SKM-1 treated with dmso at 0.1 percent for 144 hours (cell line): ENCODE data around the gene NUBPL.
"Not testable (repeated sequence)": the region's sequence is repeated elsewhere in the genome, so short reads cannot be mapped to it uniquely, and the experiment has no call there.

Experiments used
- DNase-seq: peaks from one replicate; lab custom pipeline; 2025; ENCODE audit not compliant: unreplicated experiment; lab: John Stamatoyannopoulos, UW

The NUBPL gene

GRCh38 chr14:31797946-31798345 lies 236.7 kb downstream of the NUBPL start:
- DNase-seq, result not testable (repeated sequence)

DNA sequence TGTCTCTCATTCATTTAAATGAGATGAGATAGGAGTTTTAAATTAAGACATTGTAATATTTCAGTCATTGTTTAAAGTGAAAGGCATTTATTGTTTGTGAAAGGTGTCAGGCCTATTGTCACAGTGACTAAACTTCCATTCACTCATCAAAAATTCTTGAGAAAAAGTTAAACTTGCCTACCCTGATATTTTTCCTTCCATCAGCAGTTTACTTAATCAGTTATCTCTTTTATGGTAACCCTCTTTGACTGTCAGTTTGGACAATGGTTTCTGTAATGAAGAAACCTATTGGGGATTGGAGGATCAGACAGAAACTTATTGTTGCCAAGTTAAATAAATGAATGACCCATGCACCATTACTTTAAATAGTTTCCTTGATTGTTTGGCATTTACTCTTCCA lies 241.6 kb downstream of the NUBPL start:
- no peak for DNase-seq

GRCh38 chr14:31806249-31806648 lies 245.0 kb downstream of the NUBPL start:
- no peak for DNase-seq

DNA sequence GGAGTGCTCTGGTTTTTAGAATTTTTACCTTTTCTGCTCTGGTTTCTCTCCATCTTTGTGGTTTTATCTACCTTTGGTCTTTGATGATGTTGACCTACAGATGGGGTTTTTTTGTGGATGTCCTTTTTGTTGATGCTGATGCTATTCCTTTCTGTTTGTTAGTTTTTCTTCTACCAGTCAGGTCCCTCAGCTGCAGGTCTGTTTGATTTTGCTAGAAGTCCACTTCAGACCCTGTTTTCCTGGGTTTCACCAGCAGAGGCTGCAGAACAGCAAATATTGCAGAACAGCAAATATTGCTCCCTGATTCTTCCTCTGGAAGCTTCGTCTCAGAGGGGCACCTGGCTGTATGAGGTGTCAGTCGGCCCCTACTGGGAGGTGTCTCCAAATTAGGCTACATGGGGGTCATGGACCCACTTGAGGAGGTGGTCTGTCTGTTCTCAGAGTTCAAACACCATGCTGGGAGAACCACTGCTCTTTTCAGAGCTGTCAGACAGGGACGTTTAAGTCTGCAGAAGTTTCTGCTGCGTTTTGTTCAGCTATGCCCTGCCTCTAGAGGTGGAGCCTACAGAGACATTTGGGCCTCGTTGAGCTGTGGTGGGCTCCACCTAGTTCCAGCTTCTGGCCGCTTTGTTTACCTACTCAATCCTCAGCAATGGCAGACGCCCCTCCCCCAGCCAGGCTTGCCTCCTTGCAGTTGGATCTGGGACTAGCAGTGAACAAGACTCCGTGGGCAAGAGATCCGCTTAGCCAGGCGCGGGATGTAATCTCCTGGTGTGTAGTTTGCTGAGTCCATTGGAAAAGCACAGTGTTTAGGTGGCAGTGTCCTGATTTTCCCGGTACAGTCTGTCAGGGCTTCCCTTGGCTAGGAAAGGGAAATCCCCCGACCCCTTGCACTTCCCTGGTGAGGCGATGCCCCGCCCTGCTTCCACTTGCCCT lies 250.8 kb downstream of the NUBPL start:
- DNase-seq, result not testable (repeated sequence)

GRCh38 chr14:31813724-31814490 lies 252.7 kb downstream of the NUBPL start:
- DNase-seq, result not testable (repeated sequence)

DNA sequence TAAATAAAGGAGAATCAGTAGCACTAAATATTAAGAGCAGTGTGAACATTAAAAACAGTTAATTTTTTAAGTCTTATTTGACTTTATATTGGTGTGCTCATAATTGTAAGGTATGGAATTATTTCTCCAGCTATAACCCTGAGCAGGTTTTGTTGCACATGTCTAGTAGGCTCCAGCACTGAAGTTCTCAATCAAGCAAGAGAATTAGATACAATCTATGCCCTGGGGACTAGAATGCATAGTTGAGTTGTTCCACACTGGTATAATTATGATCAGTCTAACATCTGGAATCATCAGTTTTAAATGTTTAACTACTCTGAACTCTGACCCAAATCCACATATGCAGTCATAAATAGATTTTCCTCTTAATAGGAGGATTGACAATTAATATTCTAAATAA lies 258.1 kb downstream of the NUBPL start:
- no peak for DNase-seq

DNA sequence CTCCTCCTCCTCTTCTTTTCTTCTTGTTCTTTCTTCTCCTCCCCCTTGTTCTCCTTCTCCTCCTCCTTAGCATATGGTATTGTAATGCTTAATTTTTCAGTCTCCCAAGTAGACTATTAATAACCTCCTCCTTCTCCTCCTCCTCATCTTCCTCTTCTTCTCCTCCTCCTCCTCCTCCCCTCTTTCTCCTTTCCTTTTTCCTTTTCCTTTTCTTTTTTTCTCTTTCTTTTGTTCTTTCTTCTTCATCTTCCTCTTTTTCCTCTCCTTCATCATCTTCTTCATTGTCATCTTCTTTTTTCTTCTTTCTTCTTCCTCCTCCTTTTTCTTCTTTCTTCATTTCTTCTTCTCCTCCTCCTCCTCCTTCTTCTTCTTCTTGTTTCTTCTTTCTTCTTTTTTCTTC lies 264.3 kb downstream of the NUBPL start:
- no peak for DNase-seq

DNA sequence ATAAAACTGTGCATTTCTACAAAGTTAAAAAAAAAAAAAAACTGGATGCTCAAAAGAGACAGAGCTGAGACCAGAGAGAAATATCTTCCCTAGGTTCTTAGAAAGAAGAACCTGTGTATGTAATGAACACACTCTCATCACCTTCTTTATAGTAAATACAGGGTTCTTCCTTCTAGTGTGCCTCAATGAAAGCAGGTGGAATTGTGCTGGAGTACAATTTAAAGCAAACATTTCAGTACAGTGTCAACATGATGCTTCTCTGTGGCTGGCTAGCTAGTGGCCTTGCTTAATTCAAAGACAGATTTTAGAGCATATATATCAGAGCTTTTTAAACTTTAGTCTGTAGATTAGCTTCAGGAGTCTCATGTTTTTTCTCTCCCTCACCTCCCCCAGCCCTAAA lies 266.1 kb downstream of the NUBPL start:
- no peak for DNase-seq

DNA sequence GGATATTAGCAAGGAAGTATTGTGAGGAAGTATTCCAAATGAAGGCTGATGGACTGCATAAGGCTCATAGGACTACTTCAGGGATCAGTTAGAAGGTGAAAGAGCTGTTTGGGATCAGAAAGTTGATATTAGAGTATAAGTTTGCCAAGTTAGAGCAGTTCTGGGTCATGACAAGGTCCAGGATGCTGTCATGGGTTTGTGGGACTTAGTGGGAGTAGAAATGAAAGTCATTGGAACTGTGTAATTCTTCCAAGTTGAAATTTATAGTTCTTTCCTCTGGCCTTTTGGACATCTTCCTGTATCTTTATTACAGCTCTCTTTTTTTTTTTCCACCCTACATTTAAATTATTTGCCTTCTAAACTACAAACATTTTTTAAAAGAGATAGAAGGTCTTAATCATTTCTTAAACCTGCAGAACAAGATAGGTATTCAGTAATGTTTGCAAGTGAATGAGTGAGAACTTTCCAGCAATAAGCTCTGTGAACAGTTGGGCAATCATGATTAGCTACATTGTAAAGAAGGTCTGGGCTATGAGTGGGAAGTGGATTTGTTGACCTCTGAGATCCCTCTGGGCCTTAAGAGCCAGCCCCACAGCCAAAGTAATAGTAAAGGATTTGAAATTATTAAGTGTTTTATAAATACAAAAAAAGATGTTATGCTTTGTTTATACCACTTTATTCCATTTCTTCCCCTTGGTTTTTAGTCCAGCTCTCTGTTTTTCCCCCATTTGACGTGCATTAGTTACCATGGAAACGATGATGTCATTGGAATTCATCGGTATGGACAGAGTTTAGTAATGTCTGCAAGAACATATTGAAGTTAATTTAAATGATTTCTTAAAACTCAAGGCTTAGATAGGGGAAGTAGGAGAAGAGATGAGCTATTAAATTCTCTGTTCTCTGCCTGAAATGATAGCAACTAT lies 268.0 kb downstream of the NUBPL start:
- DNase-seq, result no peak

DNA sequence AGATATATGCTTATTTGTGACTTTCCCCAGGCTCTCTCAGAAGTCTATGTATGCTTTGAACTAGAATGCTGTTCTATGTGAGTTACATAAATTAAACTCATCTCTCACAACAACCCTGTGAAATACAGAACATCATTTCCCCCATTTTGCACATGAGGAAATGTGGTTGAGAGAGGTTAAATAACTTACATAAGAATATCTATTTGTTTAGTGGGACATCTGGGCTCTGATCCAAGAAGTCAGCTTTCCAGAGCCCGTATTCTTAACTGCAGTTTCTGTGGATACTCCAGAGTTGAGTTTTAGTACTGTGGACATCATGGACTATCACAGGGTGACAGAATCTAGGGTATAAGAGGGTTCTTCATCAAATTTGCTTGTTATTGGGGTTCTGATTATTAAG lies 273.4 kb downstream of the NUBPL start:
- no peak for DNase-seq

GRCh38 chr14:31835049-31835448 lies 273.8 kb downstream of the NUBPL start:
- DNase-seq, result no peak

- no peak for DNase-seq
Observed at GRCh38 chr14:31837031-31837430, 275.8 kb downstream of the NUBPL start.

DNA sequence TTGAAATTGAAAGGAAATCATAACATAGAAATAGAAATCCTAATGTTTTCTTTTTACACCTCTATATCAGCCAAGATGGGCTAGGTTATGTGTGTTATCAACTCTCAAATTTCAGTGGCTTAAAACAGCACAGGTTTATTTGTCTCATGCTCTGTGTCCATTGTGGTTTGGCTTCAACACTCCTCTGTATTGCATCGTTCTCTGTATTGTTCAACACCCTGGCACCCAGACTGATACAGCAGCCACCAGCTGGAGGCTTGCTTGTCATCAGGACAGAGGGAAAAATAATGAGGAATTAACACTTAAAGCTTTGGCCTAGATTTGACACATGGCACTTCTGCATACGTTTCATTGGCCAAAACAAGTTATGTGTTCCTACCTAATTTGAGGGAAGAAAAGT lies 281.7 kb downstream of the NUBPL start:
- no peak for DNase-seq

GRCh38 chr14:31843361-31844091 lies 282.3 kb downstream of the NUBPL start:
- no peak for DNase-seq

DNA sequence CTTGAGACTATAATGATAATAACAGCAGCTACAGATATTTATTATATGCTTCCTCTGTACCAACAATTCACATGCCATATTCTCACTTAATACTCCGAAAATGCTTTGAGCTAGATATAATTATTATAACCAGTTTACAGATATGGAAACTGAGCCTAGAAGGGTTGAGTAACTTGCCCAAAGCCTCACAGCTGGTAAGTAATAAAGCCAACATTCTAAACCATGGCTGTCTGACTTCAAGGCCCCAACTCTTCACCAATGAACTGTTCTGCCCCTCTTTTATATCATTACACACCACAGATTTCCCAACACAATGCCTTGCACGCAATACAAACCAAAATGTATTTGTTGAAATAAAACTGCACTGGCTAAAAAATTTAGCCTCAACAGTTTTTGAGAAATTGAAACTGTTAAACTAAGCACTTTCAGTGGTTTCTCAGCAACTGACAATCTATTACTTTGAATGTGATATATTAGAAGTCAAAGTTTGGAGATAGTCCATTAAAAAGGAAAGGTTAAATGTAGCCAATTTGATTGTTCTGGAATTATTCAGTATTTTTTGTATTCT lies 293.4 kb downstream of the NUBPL start:
- DNase-seq, result no peak

- DNase-seq, result no peak
Observed at GRCh38 chr14:31855262-31855661, 294.1 kb downstream of the NUBPL start.

DNA sequence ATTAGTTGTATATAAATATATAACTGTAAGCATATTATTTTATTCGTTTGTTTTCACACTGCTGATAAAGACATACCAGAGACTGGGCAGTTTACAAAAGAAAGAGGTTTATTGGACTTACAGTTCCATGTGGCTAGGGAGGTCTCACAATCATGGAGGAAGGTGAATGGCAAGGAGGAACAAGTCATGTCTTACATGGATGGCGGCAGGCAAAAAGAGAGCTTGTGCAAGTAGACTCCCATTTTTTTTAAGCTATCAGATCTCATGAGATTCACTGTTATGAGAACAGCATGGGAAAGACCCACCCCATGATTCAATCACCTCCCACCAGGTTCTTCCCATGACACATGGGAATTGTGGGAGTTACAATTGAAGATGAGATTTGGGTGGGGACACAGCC lies 294.8 kb downstream of the NUBPL start:
- not testable (repeated sequence) for DNase-seq

GRCh38 chr14:31858868-31859267 lies 297.7 kb downstream of the NUBPL start:
- no peak for DNase-seq

DNA sequence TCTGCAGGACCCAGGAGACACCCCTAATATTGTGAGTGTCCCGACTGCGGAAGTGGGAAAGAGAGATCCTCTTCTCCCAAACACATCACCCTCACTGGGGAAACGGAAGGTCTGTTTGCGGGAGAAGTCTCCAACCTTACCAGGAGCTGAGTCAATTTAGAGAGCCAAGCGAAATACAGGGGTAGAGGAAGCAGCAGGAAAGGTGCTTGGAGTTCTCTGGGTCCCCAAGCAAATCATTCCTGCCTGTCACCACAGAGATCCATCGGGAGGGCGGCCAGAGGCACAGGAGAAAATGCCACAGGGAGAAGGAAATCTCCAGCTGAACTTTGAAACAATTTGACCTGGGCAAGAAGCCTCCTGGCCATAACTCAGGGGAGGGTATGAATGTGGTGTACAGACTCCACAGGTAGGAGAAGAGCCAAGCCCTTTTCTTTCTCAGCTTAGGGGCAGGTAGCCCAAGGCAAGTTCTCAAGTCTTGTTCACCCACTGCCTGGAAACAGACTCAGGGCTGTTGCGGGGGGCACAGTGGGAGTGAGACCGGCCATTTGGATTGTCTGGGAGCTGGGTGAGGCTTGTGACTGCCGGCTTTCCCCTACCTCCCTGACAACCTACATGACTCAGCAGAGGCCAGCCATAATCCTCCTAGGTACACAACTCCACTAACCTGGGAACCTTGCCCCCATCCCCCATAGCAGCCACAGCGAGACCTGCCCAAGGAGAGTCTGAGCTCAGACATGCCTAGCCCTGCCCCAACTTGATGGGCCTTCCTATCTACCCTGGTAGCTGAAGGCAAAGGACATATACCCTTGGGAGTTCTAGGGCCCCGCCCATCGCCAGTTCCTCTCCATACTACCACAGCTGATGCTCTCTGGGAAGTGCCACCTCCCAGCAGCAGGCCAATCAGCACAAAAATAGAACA lies 304.0 kb downstream of the NUBPL start:
- no peak for DNase-seq
